ENCODE measurements around the gene MAB21L4.

The MAB21L4 gene

DNA sequence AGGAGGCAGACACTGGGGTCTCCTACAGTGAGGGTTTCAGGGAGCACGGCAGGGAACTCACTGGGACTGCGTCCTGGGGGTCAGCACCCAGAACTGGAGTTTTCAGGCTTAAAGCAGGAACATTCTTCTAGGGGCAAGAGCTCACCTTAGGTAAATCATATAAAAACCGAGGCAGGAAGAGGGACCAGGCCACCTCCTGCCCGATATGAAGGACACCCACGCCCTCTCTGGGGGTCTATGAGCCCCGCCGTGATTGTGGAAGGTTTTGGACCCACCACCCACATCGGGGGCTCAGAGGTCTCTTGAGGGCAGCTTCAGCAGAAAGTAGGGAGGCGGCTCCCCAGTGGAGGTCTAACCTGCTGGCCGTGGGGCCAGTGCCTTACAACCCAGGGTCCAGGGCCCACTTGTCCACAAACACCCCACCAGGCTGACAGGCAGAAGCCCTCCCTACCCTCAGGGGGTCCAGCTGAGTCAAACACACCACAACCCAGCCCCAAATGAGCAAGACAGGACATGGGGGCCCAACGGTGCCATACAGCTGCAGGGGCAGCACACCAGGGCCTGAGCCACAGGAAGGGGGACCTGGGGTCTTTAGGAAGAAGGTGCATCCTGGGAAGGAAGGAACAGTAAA, 35.5 kb upstream of the MAB21L4 start:
- Histone ChIP-seq H3K18ac (ENCODE audit: low read depth in 1 of 2, low read length in 2 of 2) (no peak overlapping the region), H3K4me3 (ENCODE audit: insufficient read depth in 1 of 2, low read depth in 1 of 2, low read length in 2 of 2) (no peak overlapping the region), H3K4me1 (ENCODE audit: control insufficient read depth, insufficient read depth, low read depth, low read length) (no peaks in the 10 kb centered on the region), H3K9ac (ENCODE audit: low read length) (no peak overlapping the region), H3K9me3 (ENCODE audit: control insufficient read depth, low read length) (peaks cover 15% of the 10 kb centered on the region), H2AK5ac (ENCODE audit: low read length, severe bottlenecking) (no peak overlapping the region), H2AFZ (ENCODE audit: low read depth, low read length) (no peak overlapping the region), H2BK12ac (ENCODE audit: low read length in 2 of 2) (no peak overlapping the region), H4K8ac (ENCODE audit: low read length) (no peak overlapping the region), H3K27ac (ENCODE audit: low read length, poor library complexity, severe bottlenecking) (no peak overlapping the region), H3K14ac (ENCODE audit: low read length in 2 of 2) (no peak overlapping the region), H2BK15ac (ENCODE audit: low read depth, poor library complexity, severe bottlenecking) (no peak overlapping the region), H3K4ac (ENCODE audit: low read depth in 1 of 2, low read length in 2 of 2) (no peak overlapping the region), H4K91ac (ENCODE audit: low read length) (no peak overlapping the region), H3K23ac (ENCODE audit: low read length in 2 of 2) (no peak overlapping the region), H3K36me3 (ENCODE audit: control insufficient read depth in 1 of 2, insufficient read depth in 2 of 2, low read depth in 1 of 2, low read length in 2 of 2) (no peaks in the 10 kb centered on the region), H3K27me3 (ENCODE audit: control insufficient read depth in 1 of 2, insufficient read depth in 1 of 2, low read length in 2 of 2) (peaks cover 3 to 23% of the 10 kb centered on the region in 2 experiments), H3K4me2 (ENCODE audit: low read length, poor library complexity, severe bottlenecking) (no peak overlapping the region), H3K79me1 (replicated peaks; ENCODE audit: low read length, poor library complexity, severe bottlenecking) (no peaks in the 10 kb centered on the region), H2BK5ac (ENCODE audit: low read depth, low read length, poor library complexity, severe bottlenecking) (no peak overlapping the region), H2BK120ac (ENCODE audit: low read depth, low read length) (no peak overlapping the region)
- WGBS = 75% methylated on average over 11 of the region's 11 CpGs
- DNase-seq = no peak

DNA sequence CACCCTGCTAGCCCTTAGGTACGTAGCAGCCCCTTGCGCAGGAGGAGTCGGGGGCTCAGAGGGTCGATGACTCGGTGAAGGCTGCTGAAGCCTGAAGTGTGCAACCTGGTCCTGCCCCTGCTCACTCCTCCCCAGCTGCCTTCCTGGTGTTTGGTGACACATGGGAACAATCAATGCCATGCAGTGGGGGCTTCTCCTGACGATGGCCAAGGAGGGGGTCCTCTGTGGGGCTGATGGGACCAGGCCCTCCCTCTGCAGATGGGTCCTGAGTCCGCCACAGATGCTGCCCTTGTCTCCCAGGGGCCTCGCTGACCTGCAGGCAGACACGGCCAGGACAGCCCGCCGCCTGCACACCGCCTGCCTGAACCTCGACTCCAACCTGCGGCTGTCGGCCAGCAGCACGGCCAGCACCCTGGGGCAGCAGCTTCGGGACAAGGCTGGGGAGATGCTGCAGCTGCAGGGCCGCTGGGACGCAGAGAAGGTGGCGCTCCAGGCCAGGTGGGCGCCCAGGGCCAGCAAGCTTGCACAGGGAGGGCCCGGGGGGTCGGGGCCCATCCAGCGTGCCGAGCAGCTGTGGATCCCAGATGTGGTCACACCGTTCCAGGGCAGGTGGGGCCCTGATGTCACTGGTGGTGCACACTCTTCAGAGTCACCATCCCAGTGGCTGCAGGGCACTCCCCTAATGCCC, 34.8 kb upstream of the MAB21L4 start:
- H2AK5ac ChIP-seq (ENCODE audit: low read length, severe bottlenecking) = no peak overlapping the region
- H3K23ac ChIP-seq (ENCODE audit: low read length in 2 of 2) = no peak overlapping the region
- H3K4me3 ChIP-seq (ENCODE audit: insufficient read depth in 1 of 2, low read depth in 1 of 2, low read length in 2 of 2) = no peak overlapping the region
- no peak overlapping the region for H3K9ac ChIP-seq (ENCODE audit: low read length)
- H2AFZ ChIP-seq (ENCODE audit: low read depth, low read length) = no peak overlapping the region
- H2BK15ac ChIP-seq (ENCODE audit: low read depth, poor library complexity, severe bottlenecking) = no peak overlapping the region
- H2BK5ac ChIP-seq (ENCODE audit: low read depth, low read length, poor library complexity, severe bottlenecking) = no peak overlapping the region
- H4K91ac ChIP-seq (ENCODE audit: low read length) = no peak overlapping the region
- no peak overlapping the region for H3K27ac ChIP-seq (ENCODE audit: low read length, poor library complexity, severe bottlenecking)
- peaks cover 12% of the 10 kb centered on the region for H3K9me3 ChIP-seq (ENCODE audit: control insufficient read depth, low read length)
- H3K4me2 ChIP-seq (ENCODE audit: low read length, poor library complexity, severe bottlenecking) = no peak overlapping the region
- WGBS = 84% methylated on average over 26 of the region's 26 CpGs
- no peaks in the 10 kb centered on the region for H3K36me3 ChIP-seq (ENCODE audit: control insufficient read depth in 1 of 2, insufficient read depth in 2 of 2, low read depth in 1 of 2, low read length in 2 of 2)
- H4K8ac ChIP-seq (ENCODE audit: low read length) = no peak overlapping the region
- no peak overlapping the region for H3K4ac ChIP-seq (ENCODE audit: low read depth in 1 of 2, low read length in 2 of 2)
- no peaks in the 10 kb centered on the region for H3K79me1 ChIP-seq (replicated peaks; ENCODE audit: low read length, poor library complexity, severe bottlenecking)
- H3K14ac ChIP-seq (ENCODE audit: low read length in 2 of 2) = peak overlapping the region in 1 of 2 experiments; percentile 20
- no peak overlapping the region for H2BK12ac ChIP-seq (ENCODE audit: low read length in 2 of 2)
- H3K4me1 ChIP-seq (ENCODE audit: control insufficient read depth, insufficient read depth, low read depth, low read length) = no peaks in the 10 kb centered on the region
- H3K27me3 ChIP-seq (ENCODE audit: control insufficient read depth in 1 of 2, insufficient read depth in 1 of 2, low read length in 2 of 2) = peaks cover 3 to 23% of the 10 kb centered on the region in 2 experiments
- no peak overlapping the region for H3K18ac ChIP-seq (ENCODE audit: low read depth in 1 of 2, low read length in 2 of 2)
- no peak overlapping the region for H2BK120ac ChIP-seq (ENCODE audit: low read depth, low read length)
- no peak for DNase-seq

DNA sequence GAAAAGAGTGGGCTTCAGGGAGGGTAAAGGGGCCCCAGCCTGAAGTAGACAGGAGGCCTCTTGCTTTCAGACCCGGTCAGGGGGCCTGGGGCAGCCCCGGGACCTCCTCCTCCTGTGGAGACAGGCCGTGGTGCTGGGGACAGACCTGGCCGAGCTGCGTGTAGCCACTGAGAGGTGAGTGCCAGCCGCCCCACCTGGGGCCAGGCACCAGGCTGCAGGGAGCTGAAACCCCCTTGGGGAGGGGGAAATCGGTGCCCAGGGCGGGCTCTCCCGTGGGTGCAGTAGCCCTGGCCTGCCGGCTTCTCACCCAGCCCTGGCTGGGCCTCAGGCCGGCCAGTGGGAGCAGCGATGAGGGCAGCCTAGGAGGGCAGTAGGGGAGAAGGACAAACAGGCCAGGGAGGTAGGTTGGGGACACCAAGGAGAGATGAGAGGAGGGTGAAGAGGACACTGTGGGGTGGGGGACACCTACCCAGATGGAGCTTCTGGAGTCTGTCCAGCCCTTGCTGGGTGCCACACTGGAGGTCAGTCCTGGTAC, 34.2 kb upstream of the MAB21L4 start:
- H3K9ac ChIP-seq (ENCODE audit: low read length) = no peak overlapping the region
- H3K4me3 ChIP-seq (ENCODE audit: insufficient read depth in 1 of 2, low read depth in 1 of 2, low read length in 2 of 2) = no peak overlapping the region
- peak overlapping the region in 1 of 2 experiments; percentile 20 for H3K14ac ChIP-seq (ENCODE audit: low read length in 2 of 2)
- H3K4ac ChIP-seq (ENCODE audit: low read depth in 1 of 2, low read length in 2 of 2) = no peak overlapping the region
- H2BK120ac ChIP-seq (ENCODE audit: low read depth, low read length) = no peak overlapping the region
- no peaks in the 10 kb centered on the region for H3K4me1 ChIP-seq (ENCODE audit: control insufficient read depth, insufficient read depth, low read depth, low read length)
- no peak overlapping the region for H3K27ac ChIP-seq (ENCODE audit: low read length, poor library complexity, severe bottlenecking)
- no peak overlapping the region for H3K18ac ChIP-seq (ENCODE audit: low read depth in 1 of 2, low read length in 2 of 2)
- H2AK5ac ChIP-seq (ENCODE audit: low read length, severe bottlenecking) = no peak overlapping the region
- no peak for DNase-seq
- no peak overlapping the region for H2BK5ac ChIP-seq (ENCODE audit: low read depth, low read length, poor library complexity, severe bottlenecking)
- H3K79me1 ChIP-seq (replicated peaks; ENCODE audit: low read length, poor library complexity, severe bottlenecking) = no peaks in the 10 kb centered on the region
- 84% methylated on average over 12 of the region's 12 CpGs for WGBS
- peaks cover 3 to 23% of the 10 kb centered on the region in 2 experiments for H3K27me3 ChIP-seq (ENCODE audit: control insufficient read depth in 1 of 2, insufficient read depth in 1 of 2, low read length in 2 of 2)
- no peak overlapping the region for H2BK12ac ChIP-seq (ENCODE audit: low read length in 2 of 2)
- H2BK15ac ChIP-seq (ENCODE audit: low read depth, poor library complexity, severe bottlenecking) = no peak overlapping the region
- H3K9me3 ChIP-seq (ENCODE audit: control insufficient read depth, low read length) = peaks cover 12% of the 10 kb centered on the region
- no peak overlapping the region for H3K4me2 ChIP-seq (ENCODE audit: low read length, poor library complexity, severe bottlenecking)
- H3K36me3 ChIP-seq (ENCODE audit: control insufficient read depth in 1 of 2, insufficient read depth in 2 of 2, low read depth in 1 of 2, low read length in 2 of 2) = no peaks in the 10 kb centered on the region
- H4K8ac ChIP-seq (ENCODE audit: low read length) = no peak overlapping the region
- no peak overlapping the region for H3K23ac ChIP-seq (ENCODE audit: low read length in 2 of 2)
- no peak overlapping the region for H2AFZ ChIP-seq (ENCODE audit: low read depth, low read length)
- H4K91ac ChIP-seq (ENCODE audit: low read length) = no peak overlapping the region

DNA sequence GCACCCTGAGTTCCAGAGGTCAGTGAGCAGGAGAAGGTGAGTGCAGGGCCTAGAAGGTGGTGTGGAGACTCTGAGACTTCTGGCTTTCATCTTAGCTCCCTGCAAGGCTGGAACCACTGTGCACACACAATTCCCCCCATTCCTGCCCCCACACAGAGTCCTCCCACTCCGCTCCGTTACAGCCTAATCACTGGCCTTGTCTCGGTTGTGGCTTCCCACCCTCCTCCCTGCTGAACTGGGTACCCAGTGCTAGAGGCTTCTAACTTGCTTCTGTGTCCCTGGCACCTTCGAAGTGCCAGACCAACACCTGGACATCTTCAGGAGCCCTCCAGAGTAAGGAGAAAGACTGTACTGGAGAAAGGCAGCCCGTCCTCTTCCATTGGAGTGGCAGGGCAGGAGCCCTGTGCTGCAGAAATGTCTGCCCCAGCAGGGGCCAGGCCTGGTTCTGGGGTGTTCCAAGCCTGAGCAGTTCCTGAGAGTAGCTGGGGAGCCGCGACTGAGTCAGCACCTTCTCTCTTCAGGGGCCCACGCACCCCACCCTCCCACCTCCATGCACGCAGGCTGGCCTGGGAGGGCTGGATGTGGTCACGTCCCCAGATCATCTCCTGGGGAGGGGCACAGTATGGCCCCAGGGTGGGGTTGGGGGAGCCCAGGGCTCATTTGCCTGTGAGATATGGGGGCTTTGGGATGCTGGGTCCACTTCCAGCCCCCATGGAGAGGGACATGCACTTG, 33.6 kb upstream of the MAB21L4 start:
- H3K23ac ChIP-seq (ENCODE audit: low read length in 2 of 2) = no peak overlapping the region
- no peak overlapping the region for H3K4ac ChIP-seq (ENCODE audit: low read depth in 1 of 2, low read length in 2 of 2)
- WGBS = 70% methylated on average over 7 of the region's 10 CpGs
- H3K79me1 ChIP-seq (replicated peaks; ENCODE audit: low read length, poor library complexity, severe bottlenecking) = no peaks in the 10 kb centered on the region
- no peak overlapping the region for H4K91ac ChIP-seq (ENCODE audit: low read length)
- peaks cover 3 to 23% of the 10 kb centered on the region in 2 experiments for H3K27me3 ChIP-seq (ENCODE audit: control insufficient read depth in 1 of 2, insufficient read depth in 1 of 2, low read length in 2 of 2)
- H2AK5ac ChIP-seq (ENCODE audit: low read length, severe bottlenecking) = no peak overlapping the region
- no peak overlapping the region for H2BK120ac ChIP-seq (ENCODE audit: low read depth, low read length)
- H2BK5ac ChIP-seq (ENCODE audit: low read depth, low read length, poor library complexity, severe bottlenecking) = no peak overlapping the region
- no peak overlapping the region for H2BK12ac ChIP-seq (ENCODE audit: low read length in 2 of 2)
- DNase-seq = no peak
- peaks cover 12% of the 10 kb centered on the region for H3K9me3 ChIP-seq (ENCODE audit: control insufficient read depth, low read length)
- no peak overlapping the region for H3K4me2 ChIP-seq (ENCODE audit: low read length, poor library complexity, severe bottlenecking)
- H3K14ac ChIP-seq (ENCODE audit: low read length in 2 of 2) = no peak overlapping the region
- no peak overlapping the region for H3K9ac ChIP-seq (ENCODE audit: low read length)
- no peak overlapping the region for H4K8ac ChIP-seq (ENCODE audit: low read length)
- no peak overlapping the region for H3K4me3 ChIP-seq (ENCODE audit: insufficient read depth in 1 of 2, low read depth in 1 of 2, low read length in 2 of 2)
- no peak overlapping the region for H3K27ac ChIP-seq (ENCODE audit: low read length, poor library complexity, severe bottlenecking)
- H3K4me1 ChIP-seq (ENCODE audit: control insufficient read depth, insufficient read depth, low read depth, low read length) = no peaks in the 10 kb centered on the region
- no peak overlapping the region for H3K18ac ChIP-seq (ENCODE audit: low read depth in 1 of 2, low read length in 2 of 2)
- no peaks in the 10 kb centered on the region for H3K36me3 ChIP-seq (ENCODE audit: control insufficient read depth in 1 of 2, insufficient read depth in 2 of 2, low read depth in 1 of 2, low read length in 2 of 2)
- H2BK15ac ChIP-seq (ENCODE audit: low read depth, poor library complexity, severe bottlenecking) = no peak overlapping the region
- no peak overlapping the region for H2AFZ ChIP-seq (ENCODE audit: low read depth, low read length)
